Measurements from ENCODE around the gene CFLAR.

Gene CFLAR

GRCh38 chr2:201084863-201085262 lies 31.1 kb upstream of the CFLAR start:
- no peak for TF ChIP-seq CTCF (conservative IDR thresholded peaks at IDR 0.05; ENCODE audit: low read depth, low read length)
- peak; percentile 17 for DNase-seq (ENCODE audit: low read depth)
- no peak overlapping the region for H3K4me3 ChIP-seq (ENCODE audit: low read depth, low read length)

GRCh38 chr2:201090574-201090973 lies 25.4 kb upstream of the CFLAR start:
- no peak overlapping the region for H3K4me3 ChIP-seq (ENCODE audit: low read depth, low read length)
- no peak for TF ChIP-seq CTCF (conservative IDR thresholded peaks at IDR 0.05; ENCODE audit: low read depth, low read length)
- no peak for DNase-seq (ENCODE audit: low read depth)

- DNase-seq (ENCODE audit: low read depth): peak; percentile 36
- TF ChIP-seq CTCF (conservative IDR thresholded peaks at IDR 0.05; ENCODE audit: low read depth, low read length): no peak
- H3K4me3 ChIP-seq (ENCODE audit: low read depth, low read length): no peak overlapping the region
Measured at GRCh38 chr2:201093573-201093972, 22.4 kb upstream of the CFLAR start.

GRCh38 chr2:201100497-201100896 lies 15.5 kb upstream of the CFLAR start:
- no peak overlapping the region for H3K4me3 ChIP-seq (ENCODE audit: low read depth, low read length)
- DNase-seq (ENCODE audit: low read depth): no peak
- TF ChIP-seq CTCF (conservative IDR thresholded peaks at IDR 0.05; ENCODE audit: low read depth, low read length): no peak

- no peak overlapping the region for H3K4me3 ChIP-seq (ENCODE audit: low read depth, low read length)
- no peak for DNase-seq (ENCODE audit: low read depth)
- no peak for TF ChIP-seq CTCF (conservative IDR thresholded peaks at IDR 0.05; ENCODE audit: low read depth, low read length)
Measured at GRCh38 chr2:201105759-201106158, 10.2 kb upstream of the CFLAR start.

GRCh38 chr2:201107624-201108023 lies 8.3 kb upstream of the CFLAR start:
- no peak for TF ChIP-seq CTCF (conservative IDR thresholded peaks at IDR 0.05; ENCODE audit: low read depth, low read length)
- H3K4me3 ChIP-seq (ENCODE audit: low read depth, low read length): no peak overlapping the region
- DNase-seq (ENCODE audit: low read depth): no peak

GRCh38 chr2:201108341-201108740 lies 7.6 kb upstream of the CFLAR start:
- TF ChIP-seq CTCF (conservative IDR thresholded peaks at IDR 0.05; ENCODE audit: low read depth, low read length): no peak
- no peak overlapping the region for H3K4me3 ChIP-seq (ENCODE audit: low read depth, low read length)
- no peak for DNase-seq (ENCODE audit: low read depth)

Data from choroid plexus epithelial cell (primary cell).